OCI-M1 (cell line): ENCODE data around the gene KCNJ12.
"Not testable (repeated sequence)": the region's sequence is repeated elsewhere in the genome, so short reads cannot be mapped to it uniquely, and the experiment has no call there.

ENCODE experiments used
- DNase-seq: peaks from one replicate; lab custom pipeline; 2025; lab: John Stamatoyannopoulos, UW

KCNJ12 gene

GRCh38 chr17:21349358-21350050 is 26.7 kb upstream of the KCNJ12 start:
- DNase-seq: not testable (repeated sequence)

- not testable (repeated sequence) for DNase-seq
These were observed 25.7 kb upstream of the KCNJ12 start for GRCh38 chr17:21350495-21350894.

GRCh38 chr17:21351366-21352065 is 24.6 kb upstream of the KCNJ12 start:
- DNase-seq: no peak

- no peak for DNase-seq
These were observed 23.8 kb upstream of the KCNJ12 start for GRCh38 chr17:21352221-21352980.

- DNase-seq: no peak
These were observed 23.2 kb upstream of the KCNJ12 start for GRCh38 chr17:21352981-21353265.

GRCh38 chr17:21353326-21354010 is 22.7 kb upstream of the KCNJ12 start:
- DNase-seq: peak; percentile 91

GRCh38 chr17:21354796-21355385 is 21.3 kb upstream of the KCNJ12 start:
- DNase-seq: no peak

GRCh38 chr17:21355586-21355985 is 20.6 kb upstream of the KCNJ12 start:
- DNase-seq: no peak

- DNase-seq: no peak
These were observed 19.5 kb upstream of the KCNJ12 start for GRCh38 chr17:21356537-21357127.

- DNase-seq: no peak
These were observed 18.9 kb upstream of the KCNJ12 start for GRCh38 chr17:21357281-21357680.

- DNase-seq: no peak
These were observed 18.2 kb upstream of the KCNJ12 start for GRCh38 chr17:21357696-21358656.

- DNase-seq: no peak
These were observed 17.3 kb upstream of the KCNJ12 start for GRCh38 chr17:21358682-21359482.

GRCh38 chr17:21359483-21359840 is 16.7 kb upstream of the KCNJ12 start:
- DNase-seq: no peak

- no peak for DNase-seq
These were observed 16.1 kb upstream of the KCNJ12 start for GRCh38 chr17:21360048-21360447.

GRCh38 chr17:21361020-21361809 is 14.9 kb upstream of the KCNJ12 start:
- DNase-seq: peak; percentile 19

GRCh38 chr17:21362331-21362931 is 13.7 kb upstream of the KCNJ12 start:
- DNase-seq: no peak

GRCh38 chr17:21363776-21364642 is 12.1 kb upstream of the KCNJ12 start:
- DNase-seq: no peak

- no peak for DNase-seq
These were observed 11.1 kb upstream of the KCNJ12 start for GRCh38 chr17:21365016-21365415.
